Stimulated activated CD8-positive, alpha-beta memory T cell treated with anti-CD3 and anti-CD28 coated beads, Interleukin-7, amount 100 ng/mL, for 1 hour (primary cell): ENCODE results near the gene RNF168.
"Not testable (repeated sequence)": the region's sequence is repeated elsewhere in the genome, so short reads cannot be mapped to it uniquely, and the experiment has no call there.

ENCODE experiments used
- DNase-seq, 2 donors: peaks; one replicate each; pipeline ENCODE4 v3.0.0-alpha.2; 2020; ENCODE audit warnings: low read depth in 2 of 2

Gene RNF168

GRCh38 chr3:196463804-196464203 lies 39.8 kb downstream of the RNF168 start:
- no peak for DNase-seq

GRCh38 chr3:196463478-196463756 lies 40.2 kb downstream of the RNF168 start:
- no peak for DNase-seq

GRCh38 chr3:196462680-196463477 lies 40.7 kb downstream of the RNF168 start:
- DNase-seq: not testable (repeated sequence)

- DNase-seq: no peak
Measured at GRCh38 chr3:196458063-196458462, 45.5 kb downstream of the RNF168 start.

DNA sequence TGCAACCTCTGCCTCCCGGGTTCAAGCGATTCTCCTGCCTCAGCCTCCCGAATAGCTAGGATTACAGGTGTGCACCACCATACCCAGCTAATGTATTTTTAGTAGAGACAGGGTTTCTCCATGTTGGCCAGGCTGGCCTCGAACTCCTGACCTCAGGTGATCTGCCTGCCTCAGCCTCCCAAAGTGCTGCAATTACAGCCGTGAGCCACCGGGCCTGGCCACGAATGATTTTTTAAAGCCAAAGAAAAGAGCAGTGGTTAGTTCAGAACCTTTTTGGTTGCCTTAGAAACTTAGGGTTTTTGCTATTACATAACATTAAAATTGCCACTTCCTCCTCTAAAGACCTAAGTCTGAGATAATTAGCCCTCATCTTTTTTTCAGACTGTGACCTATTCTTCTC lies 46.1 kb downstream of the RNF168 start:
- DNase-seq: not testable (repeated sequence)

DNA sequence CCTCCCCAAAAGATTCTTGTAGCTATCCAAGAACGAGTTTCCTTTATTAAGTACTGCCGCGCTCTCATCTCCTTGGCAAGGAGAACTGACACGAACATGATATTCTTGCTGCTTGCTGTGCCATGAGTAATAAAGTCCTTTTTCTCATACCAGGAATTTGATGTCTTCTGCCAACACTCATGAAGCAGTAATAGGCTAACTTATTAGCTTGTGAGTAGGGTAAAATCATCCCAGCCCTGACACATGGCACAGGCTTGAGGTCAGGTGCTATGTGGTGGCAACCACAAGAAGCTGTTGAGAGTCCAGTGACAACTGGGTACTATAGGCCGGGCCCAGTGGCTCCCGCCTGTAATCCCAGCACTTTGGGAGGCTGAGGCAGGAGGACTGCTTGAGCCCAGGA lies 48.6 kb downstream of the RNF168 start:
- no peak for DNase-seq

DNA sequence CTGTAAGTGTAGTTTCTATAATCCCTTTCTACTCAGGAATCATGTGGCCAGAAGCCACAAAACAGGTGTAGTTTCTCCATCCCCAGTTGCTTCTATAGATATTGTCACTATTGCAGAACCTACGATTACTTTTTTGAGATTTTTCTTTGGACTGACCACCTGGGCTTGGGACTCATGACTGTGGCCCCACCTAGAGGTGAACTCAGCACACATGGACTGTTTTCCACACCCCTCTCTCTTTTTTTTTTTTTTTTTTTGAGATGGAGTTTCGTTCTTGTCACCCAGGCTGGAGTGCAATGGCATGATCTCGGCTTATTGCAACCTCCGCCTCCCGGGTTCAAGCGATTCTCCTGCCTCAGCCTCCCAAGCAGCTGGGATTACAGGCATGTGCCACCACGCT lies 58.2 kb downstream of the RNF168 start:
- not testable (repeated sequence) for DNase-seq

- DNase-seq: no peak
Measured at GRCh38 chr3:196444500-196444894, 59.1 kb downstream of the RNF168 start.

DNA sequence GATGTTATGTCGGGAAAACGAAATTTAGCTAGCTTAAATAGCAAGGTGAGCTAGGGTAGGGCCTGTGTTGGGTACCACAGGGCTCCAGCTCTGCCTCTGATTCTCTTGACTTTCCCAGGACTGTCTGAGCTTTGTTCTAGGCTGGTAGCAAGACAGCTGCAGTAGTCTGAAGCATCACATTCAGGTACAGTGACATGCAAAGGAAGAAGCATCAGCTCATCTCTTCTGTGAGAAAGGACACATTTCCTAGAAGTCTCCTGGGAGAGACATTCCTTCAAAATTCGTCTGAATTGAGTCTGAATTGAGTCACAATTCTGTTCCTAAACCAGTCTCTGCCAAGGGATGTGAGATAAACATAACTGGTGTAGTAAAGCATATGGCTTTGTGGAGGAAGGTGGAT lies 62.9 kb downstream of the RNF168 start:
- no peak for DNase-seq

GRCh38 chr3:196440041-196440537 lies 63.5 kb downstream of the RNF168 start:
- no peak for DNase-seq

GRCh38 chr3:196432137-196432879 lies 71.3 kb downstream of the RNF168 start, which contains the start of gene UBXN7:
TSS of gene UBXN7 (minus strand) at chr3:196432427. CDS start at chr3:196432399, 28 bp downstream.
- peak; percentile 95 to 96 for DNase-seq

- DNase-seq: no peak
Measured at GRCh38 chr3:196431181-196432136, 72.1 kb downstream of the RNF168 start.

GRCh38 chr3:196428041-196428440 lies 75.5 kb downstream of the RNF168 start:
- DNase-seq: no peak

DNA sequence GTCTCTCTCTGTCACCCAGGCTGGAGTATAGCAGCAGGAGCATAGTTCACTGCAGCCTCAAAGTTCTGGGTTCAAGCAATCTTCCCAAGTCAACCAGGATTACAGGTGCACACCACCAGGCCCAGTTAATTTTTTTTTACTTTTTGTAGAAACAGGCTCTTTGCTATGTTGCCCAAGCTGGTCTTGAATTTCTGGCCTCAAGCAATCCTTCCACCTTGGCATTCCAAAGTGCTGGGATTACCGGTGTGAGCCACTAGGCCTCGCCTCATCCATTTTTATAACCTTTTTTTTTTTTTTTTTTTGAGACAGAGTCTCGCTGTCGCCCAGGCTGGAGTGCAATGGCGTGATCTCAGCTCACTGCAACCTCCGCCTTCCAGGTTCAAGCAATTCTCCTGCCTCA lies 79.1 kb downstream of the RNF168 start:
- not testable (repeated sequence) for DNase-seq

GRCh38 chr3:196423044-196423781 lies 80.4 kb downstream of the RNF168 start:
- DNase-seq: no peak

- not testable (repeated sequence) for DNase-seq
Measured at GRCh38 chr3:196421668-196422067, 81.9 kb downstream of the RNF168 start.

- no peak for DNase-seq
Measured at GRCh38 chr3:196419386-196419785, 84.2 kb downstream of the RNF168 start.
